Smooth muscle cell of the umbilical artery (primary cell): Measurements from ENCODE around the gene THAP4. TPM values are rescaled to one million over a fixed set of nuclear protein-coding genes. Genes with fewer than 3 reads are reported as not detected.

ENCODE experiments used
- total RNA-seq: library from RNA; depleted of rRNA; stranded (reverse); fragments of >200 nt; gene quantifications from 2 replicates; pipeline ENCODE4 v1.2.3, GENCODE V29; 2014

Gene THAP4
- total RNA-seq, result 22.3 and 36.0 TPM in 2 replicates

GRCh38 chr2:241637018-241637794, at the start of gene THAP4, which contains the start of gene ATG4B:
Gene THAP4 (minus strand): TSS chr2:241637158. CDS start chr2:241637017, 141 bp downstream.
Gene ATG4B (plus strand): TSS chr2:241637693. CDS start chr2:241637715, 22 bp downstream.

GRCh38 chr2:241558532-241559322, 78.2 kb downstream of the THAP4 start, which contains the start of gene BOK:
Gene BOK (plus strand): TSS chr2:241558745. CDS start chr2:241559484, 739 bp downstream.

Other genes starting within 250 kb of the THAP4 start
- 180 and 241 TPM in 2 replicates for gene STK25, start 128.6 kb downstream of the THAP4 start, total RNA-seq
- gene BOK, start 78.4 kb downstream of the THAP4 start, total RNA-seq, result 21.7 and 35.5 TPM in 2 replicates
- 46.9 and 81.8 TPM in 2 replicates for gene ATG4B, start 535 bp upstream of the THAP4 start, total RNA-seq
- 12.5 and 23.9 TPM in 2 replicates for gene DTYMK, start 49.7 kb upstream of the THAP4 start, total RNA-seq
- gene ING5, start 64.9 kb upstream of the THAP4 start, total RNA-seq, result 19.9 and 24.8 TPM in 2 replicates
- gene D2HGDH, start 97.5 kb upstream of the THAP4 start, total RNA-seq, result 19.0 and 20.5 TPM in 2 replicates
- gene GAL3ST2, start 139.7 kb upstream of the THAP4 start, total RNA-seq, result under 0.01 and 0.74 TPM in 2 replicates
- gene NEU4, start 172.0 kb upstream of the THAP4 start, total RNA-seq, result 0.18 TPM in 1 of 2 replicates, not detected in the other
- gene PDCD1, start 221.7 kb upstream of the THAP4 start, total RNA-seq, result not detected in 2 replicates
- gene RTP5, start 232.6 kb upstream of the THAP4 start, total RNA-seq, result not detected in 2 replicates